ENCODE data around the gene LAMA4. TPM values are rescaled to one million over a fixed set of nuclear protein-coding genes. Genes with fewer than 3 reads are reported as not detected.

The LAMA4 gene
- polyA plus RNA-seq, 1 donor from 2014 or later, result 0.69 TPM

- TF ChIP-seq POLR2AphosphoS5 (IDR thresholded peaks at IDR 0.05), result no peak
- TF ChIP-seq EP300 (conservative IDR thresholded peaks at IDR 0.05; ENCODE audit: poor library complexity, severe bottlenecking), result no peak
- TF ChIP-seq SMC3 (conservative IDR thresholded peaks at IDR 0.05; ENCODE audit: poor library complexity), result no peak
- TF ChIP-seq, protein P1, sequence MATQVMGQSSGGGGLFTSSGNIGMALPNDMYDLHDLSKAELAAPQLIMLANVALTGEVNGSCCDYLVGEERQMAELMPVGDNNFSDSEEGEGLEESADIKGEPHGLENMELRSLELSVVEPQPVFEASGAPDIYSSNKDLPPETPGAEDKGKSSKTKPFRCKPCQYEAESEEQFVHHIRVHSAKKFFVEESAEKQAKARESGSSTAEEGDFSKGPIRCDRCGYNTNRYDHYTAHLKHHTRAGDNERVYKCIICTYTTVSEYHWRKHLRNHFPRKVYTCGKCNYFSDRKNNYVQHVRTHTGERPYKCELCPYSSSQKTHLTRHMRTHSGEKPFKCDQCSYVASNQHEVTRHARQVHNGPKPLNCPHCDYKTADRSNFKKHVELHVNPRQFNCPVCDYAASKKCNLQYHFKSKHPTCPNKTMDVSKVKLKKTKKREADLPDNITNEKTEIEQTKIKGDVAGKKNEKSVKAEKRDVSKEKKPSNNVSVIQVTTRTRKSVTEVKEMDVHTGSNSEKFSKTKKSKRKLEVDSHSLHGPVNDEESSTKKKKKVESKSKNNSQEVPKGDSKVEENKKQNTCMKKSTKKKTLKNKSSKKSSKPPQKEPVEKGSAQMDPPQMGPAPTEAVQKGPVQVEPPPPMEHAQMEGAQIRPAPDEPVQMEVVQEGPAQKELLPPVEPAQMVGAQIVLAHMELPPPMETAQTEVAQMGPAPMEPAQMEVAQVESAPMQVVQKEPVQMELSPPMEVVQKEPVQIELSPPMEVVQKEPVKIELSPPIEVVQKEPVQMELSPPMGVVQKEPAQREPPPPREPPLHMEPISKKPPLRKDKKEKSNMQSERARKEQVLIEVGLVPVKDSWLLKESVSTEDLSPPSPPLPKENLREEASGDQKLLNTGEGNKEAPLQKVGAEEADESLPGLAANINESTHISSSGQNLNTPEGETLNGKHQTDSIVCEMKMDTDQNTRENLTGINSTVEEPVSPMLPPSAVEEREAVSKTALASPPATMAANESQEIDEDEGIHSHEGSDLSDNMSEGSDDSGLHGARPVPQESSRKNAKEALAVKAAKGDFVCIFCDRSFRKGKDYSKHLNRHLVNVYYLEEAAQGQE (IDR thresholded peaks at IDR 0.05; ENCODE audit: borderline replicate concordance), result no peak
- no peak for TF ChIP-seq RAD21 (conservative IDR thresholded peaks at IDR 0.05)
- TF ChIP-seq MXI1 (conservative IDR thresholded peaks at IDR 0.05; ENCODE audit: poor library complexity, severe bottlenecking), result no peak
- TF ChIP-seq TAF1 (IDR thresholded peaks at IDR 0.05; ENCODE audit: low read depth), result no peak
- TF ChIP-seq CTCF (IDR thresholded peaks at IDR 0.05; ENCODE audit: poor library complexity, severe bottlenecking), result no peak
- TF ChIP-seq EZH2 (IDR thresholded peaks at IDR 0.05; ENCODE audit: borderline replicate concordance, insufficient read depth, low read length, poor library complexity, severe bottlenecking), result no peak
- no peak overlapping the region for H3K4me2 ChIP-seq (ENCODE audit: low read length)
- H3K9me2 ChIP-seq (ENCODE audit: insufficient read depth, low read length), result no peaks in the 10 kb centered on the region
- no peak overlapping the region for H3K27ac ChIP-seq (ENCODE audit: low read length)
- no peaks in the 10 kb centered on the region for H3K79me2 ChIP-seq (replicated peaks; ENCODE audit: insufficient read depth, low read length)
- H3F3A ChIP-seq (ENCODE audit: insufficient read depth, low read length, poor library complexity, severe bottlenecking), result no peaks in the 10 kb centered on the region
- H4K20me1 ChIP-seq (ENCODE audit: insufficient read depth), result no peaks in the 10 kb centered on the region
- no peak overlapping the region for H3K9ac ChIP-seq (ENCODE audit: low read length)
- no peaks in the 10 kb centered on the region for H3K27me3 ChIP-seq (ENCODE audit: insufficient read depth, low read depth, low read length)
- H3K9me3 ChIP-seq (ENCODE audit: low read length), result no peaks in the 10 kb centered on the region
- no peak overlapping the region for H3K4me3 ChIP-seq (ENCODE audit: low read length)
- H3K36me3 ChIP-seq (ENCODE audit: insufficient read depth, low read length), result no peaks in the 10 kb centered on the region
- H2AFZ ChIP-seq (ENCODE audit: low read depth, low read length), result no peak overlapping the region
Observed at GRCh38 chr6:112237066-112237465, 17.3 kb downstream of the LAMA4 start.

DNA sequence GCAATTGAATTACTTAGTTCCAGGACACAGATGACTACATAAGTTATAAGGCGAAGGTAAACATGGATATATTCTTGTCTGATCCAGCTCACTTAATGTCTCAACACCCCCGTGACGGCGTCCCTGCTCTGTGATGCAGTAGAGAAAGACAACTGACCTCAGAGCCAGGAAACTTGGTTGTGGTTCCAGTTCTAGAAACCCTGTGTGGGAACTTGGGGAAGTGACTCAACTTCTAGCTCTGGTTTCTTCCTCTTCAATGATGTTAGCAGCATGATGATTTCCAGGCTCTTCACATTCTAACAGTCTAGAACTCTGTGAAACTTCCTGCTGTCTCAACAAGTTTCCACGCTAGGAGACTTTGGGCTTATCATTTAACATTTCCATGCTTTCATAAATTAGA, 18.4 kb downstream of the LAMA4 start:
- Histone ChIP-seq H3K36me3 (ENCODE audit: insufficient read depth, low read length) (no peaks in the 10 kb centered on the region), H3K9me3 (ENCODE audit: low read length) (no peaks in the 10 kb centered on the region), H4K20me1 (ENCODE audit: insufficient read depth) (no peaks in the 10 kb centered on the region), H3K27ac (ENCODE audit: low read length) (no peak overlapping the region), H3K27me3 (ENCODE audit: insufficient read depth, low read depth, low read length) (no peaks in the 10 kb centered on the region), H3K9me2 (ENCODE audit: insufficient read depth, low read length) (no peaks in the 10 kb centered on the region), H3F3A (ENCODE audit: insufficient read depth, low read length, poor library complexity, severe bottlenecking) (no peaks in the 10 kb centered on the region), H3K4me3 (ENCODE audit: low read length) (no peak overlapping the region), H3K9ac (ENCODE audit: low read length) (no peak overlapping the region), H3K4me2 (ENCODE audit: low read length) (no peak overlapping the region), H2AFZ (ENCODE audit: low read depth, low read length) (no peak overlapping the region), H3K79me2 (replicated peaks; ENCODE audit: insufficient read depth, low read length) (no peaks in the 10 kb centered on the region)
- TF ChIP-seq MXI1 (conservative IDR thresholded peaks at IDR 0.05; ENCODE audit: poor library complexity, severe bottlenecking), result no peak
- TF ChIP-seq RAD21 (conservative IDR thresholded peaks at IDR 0.05), result no peak
- TF ChIP-seq TAF1 (IDR thresholded peaks at IDR 0.05; ENCODE audit: low read depth), result no peak
- no peak for TF ChIP-seq CTCF (IDR thresholded peaks at IDR 0.05; ENCODE audit: poor library complexity, severe bottlenecking)
- no peak for TF ChIP-seq SMC3 (conservative IDR thresholded peaks at IDR 0.05; ENCODE audit: poor library complexity)
- TF ChIP-seq EP300 (conservative IDR thresholded peaks at IDR 0.05; ENCODE audit: poor library complexity, severe bottlenecking), result no peak
- TF ChIP-seq EZH2 (IDR thresholded peaks at IDR 0.05; ENCODE audit: borderline replicate concordance, insufficient read depth, low read length, poor library complexity, severe bottlenecking), result no peak
- TF ChIP-seq POLR2AphosphoS5 (IDR thresholded peaks at IDR 0.05), result no peak
- TF ChIP-seq, protein P1 (IDR thresholded peaks at IDR 0.05; ENCODE audit: borderline replicate concordance), result no peak
